Measurements from ENCODE around the gene ZFPM1.

Gene ZFPM1

DNA sequence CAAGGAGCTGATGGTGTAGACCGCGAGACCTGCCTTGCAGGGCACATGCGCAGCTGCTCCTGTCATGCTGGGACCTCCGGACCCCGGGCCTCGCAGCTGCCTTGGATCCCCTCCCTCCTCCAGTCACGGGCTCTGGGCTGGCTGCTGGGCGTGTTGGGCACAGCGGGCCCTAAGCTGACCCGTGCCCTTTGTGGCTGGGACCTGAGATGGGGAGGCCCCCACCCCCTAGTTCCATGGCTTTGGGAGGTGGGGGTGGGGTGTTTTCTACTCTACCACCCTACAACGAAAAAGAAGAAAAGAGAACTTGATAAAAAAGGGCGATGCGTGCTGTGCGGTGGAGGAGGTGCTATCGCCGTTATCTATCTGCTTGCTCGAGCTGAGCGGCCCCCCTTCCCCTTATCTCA, 14.5 kb downstream of the ZFPM1 start:
- DNase-seq, result no peak

DNA sequence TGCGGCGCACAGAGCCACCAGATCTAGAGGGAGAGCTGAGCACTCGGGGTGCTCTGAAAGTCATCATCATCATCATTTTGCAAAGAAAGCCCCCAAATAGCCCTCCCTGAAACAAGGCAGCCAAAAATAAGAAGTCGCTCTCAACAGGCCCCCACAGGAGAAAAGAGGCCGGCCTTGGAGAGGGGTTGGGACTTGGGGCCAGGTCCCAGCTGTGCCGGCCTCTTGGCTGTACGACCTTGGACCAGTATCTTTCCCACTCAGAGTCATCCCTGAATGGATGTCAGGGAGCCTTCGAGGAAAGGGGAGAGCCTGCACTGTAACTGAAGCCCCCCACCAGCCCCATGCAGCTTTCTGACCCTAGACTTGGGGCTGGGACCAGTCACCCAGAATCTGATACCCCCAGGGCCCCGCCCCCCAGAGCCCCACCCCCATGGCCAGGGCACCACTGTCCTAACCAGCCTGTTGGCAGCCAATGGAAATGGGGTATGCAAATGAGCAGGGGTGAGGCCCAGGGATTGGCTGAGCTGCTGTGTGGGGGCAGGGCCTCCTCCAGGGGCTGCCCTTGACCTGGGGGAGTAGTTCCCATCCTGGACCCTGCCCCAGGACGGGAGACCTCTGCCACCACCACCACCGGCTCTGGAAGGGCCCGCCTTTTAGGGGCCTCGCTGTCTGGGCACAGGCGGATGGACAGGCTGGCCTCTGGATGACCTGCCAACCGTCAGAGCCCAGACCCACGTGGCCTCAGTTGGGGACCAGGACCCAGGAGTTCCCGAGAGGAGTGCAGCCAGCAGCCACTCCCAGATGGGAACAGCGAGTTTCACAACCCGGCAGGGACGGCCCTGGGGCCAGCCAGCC, 15.4 kb downstream of the ZFPM1 start:
- DNase-seq, result peak in 1 of 6 experiments; percentile 22

DNA sequence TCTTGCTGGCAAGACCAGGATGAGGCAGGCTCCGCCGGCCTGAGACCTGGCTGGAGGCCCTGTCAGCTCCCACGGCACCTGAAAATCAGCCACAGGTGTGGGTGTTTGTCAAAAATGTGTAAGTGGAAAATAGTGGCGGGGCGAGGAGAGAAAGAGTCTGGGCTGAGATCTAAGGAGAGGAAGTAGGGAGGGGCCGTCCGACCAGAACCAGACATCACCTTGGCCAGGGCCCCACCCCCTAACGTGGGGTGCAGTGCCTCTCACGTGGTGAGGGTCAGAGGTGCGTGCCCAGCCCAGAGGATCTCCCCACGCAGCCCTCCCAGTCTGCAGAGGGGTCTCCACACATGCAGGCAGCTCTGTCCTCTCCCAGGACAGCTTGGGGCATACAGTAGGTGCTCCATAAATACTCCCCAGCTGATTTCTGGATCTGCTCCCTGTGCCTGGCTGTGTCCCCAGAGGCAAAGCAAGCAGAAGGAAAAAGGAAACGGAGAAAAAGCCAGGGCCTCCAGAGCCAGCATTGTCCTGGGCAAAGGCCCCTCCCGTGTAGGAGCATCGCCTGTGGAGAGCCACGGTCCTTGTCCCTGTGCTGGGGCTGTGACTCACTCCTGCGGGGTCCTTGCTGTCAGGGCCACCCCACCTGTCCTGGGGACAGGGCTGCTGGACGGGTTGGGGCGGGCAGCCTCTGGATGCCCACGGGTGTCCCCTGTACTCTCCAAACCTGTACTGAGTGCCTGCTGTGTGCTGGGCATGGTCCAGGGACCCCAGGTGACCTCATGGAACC, 16.7 kb downstream of the ZFPM1 start:
- peak; percentile 31 to 61 (median 48) for DNase-seq

DNA sequence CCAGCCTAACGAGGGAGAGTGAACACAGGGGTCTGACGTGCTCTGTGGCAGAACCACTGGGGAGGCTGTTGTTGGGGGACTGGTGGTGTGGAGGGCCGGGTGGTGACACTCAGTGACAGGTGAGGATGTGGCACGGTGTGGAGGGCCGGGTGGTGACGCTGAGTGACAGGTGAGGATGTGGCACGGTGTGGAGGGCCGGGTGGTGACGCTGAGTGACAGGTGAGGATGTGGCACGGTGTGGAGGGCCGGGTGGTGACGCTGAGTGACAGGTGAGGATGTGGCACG, 17.3 kb downstream of the ZFPM1 start:
- peak in 5 of 6 experiments; percentile 24 to 74 (median 55) for DNase-seq

DNA sequence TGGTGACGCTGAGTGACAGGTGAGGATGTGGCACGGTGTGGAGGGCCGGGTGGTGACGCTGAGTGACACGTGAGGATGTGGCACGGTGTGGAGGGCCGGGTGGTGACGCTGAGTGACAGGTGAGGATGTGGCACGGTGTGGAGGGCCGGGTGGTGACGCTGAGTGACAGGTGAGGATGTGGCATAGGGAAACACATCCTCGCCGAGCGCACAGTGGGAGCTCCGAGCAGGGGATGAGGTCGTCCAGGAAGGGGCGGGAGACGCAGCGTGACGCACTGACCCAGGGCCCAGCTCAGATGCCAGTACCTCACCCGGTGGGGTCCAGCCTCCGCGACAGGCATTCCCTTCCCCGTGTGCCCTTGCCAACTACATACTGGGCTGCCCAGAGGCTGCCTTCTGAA, 17.6 kb downstream of the ZFPM1 start:
- DNase-seq, result peak in 5 of 6 experiments; percentile 45 to 79 (median 64)

DNA sequence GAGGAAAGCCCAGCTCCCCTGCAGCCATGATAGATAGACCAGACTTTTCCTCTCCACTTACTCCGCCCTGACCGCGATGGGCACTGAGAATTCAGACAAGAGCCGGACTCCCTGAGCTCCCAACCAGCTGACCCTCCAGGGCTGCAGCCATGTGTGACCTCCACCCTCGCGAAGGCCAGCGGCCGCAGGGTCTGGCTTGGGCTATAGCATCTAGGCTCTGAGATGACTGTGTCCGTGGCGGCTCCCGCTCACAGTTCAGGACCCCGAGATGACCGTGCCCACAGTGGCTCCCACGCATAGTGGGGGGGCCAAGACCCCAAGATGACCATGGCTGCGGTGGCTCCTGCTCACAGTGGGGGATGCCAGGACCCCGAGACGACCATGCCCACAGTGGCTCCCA, 18.0 kb downstream of the ZFPM1 start:
- no peak for DNase-seq

DNA sequence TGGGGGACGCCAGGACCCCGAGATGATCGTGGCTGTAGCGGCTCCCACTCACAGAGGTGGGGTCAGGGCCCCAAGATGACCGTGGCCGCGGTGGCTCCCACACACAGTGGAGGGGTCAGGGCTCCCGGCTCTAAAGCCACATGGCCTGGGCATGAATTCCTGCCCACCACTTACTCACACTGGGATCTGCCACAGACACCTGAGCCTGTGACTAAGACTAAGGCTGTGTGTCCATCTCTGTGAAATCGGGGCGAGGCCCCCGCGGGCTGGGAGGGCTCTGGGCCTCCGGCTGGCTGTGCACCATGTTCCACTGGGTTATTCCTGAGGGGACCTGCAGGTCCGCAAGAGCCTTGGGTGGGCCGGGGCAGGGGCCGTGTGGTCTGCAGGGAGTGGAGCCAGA, 18.5 kb downstream of the ZFPM1 start:
- DNase-seq, result no peak

DNA sequence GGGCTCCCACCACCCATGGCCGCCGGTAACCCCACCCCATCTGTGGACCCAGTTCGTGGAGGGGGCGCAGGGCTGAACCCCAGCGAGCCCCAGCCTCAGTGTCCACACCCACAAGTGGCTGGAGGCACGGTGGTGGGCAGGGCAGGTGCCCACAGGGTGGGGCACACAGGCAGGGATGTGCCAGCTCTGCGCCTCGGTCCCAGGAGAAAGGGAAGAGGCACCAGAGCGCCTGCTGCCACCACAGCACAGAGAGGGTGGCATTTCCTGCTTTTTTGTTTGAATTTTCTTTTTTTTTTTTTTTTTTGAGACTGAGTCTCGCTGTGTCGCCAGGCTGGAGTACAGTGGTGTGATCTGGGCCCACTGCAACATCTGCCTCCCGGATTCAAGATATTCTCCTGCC, 19.0 kb downstream of the ZFPM1 start:
- DNase-seq, result peak in 3 of 6 experiments; percentile 36 to 55 (median 43)

DNA sequence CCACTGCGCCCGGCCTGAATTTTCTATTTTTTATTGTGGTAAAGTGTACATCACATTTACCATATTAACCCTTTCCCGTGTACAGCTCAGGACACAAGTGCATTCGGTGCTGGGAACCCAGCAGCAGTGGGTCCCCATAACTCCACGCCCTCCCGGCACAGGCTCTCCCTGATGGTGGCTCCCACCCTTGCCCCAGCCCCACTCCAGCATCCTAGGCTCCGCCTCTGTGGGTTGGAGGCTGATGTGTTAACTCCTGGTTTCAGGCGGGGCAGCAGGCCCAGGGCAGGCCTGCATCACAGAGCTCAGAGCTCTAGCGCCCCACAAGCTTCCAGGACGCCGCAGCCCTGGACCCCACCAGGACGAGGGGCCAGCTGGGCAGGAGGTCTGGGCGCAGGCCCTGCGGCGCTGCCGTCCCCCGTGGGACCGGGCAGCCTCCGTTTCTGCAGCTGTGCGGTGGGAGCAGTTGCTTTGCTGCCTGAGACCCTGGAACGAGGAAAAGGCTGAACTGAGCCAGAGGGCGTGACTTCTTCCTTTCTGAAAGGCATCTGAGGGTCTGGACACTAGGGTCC, 19.6 kb downstream of the ZFPM1 start:
- DNase-seq, result no peak

DNA sequence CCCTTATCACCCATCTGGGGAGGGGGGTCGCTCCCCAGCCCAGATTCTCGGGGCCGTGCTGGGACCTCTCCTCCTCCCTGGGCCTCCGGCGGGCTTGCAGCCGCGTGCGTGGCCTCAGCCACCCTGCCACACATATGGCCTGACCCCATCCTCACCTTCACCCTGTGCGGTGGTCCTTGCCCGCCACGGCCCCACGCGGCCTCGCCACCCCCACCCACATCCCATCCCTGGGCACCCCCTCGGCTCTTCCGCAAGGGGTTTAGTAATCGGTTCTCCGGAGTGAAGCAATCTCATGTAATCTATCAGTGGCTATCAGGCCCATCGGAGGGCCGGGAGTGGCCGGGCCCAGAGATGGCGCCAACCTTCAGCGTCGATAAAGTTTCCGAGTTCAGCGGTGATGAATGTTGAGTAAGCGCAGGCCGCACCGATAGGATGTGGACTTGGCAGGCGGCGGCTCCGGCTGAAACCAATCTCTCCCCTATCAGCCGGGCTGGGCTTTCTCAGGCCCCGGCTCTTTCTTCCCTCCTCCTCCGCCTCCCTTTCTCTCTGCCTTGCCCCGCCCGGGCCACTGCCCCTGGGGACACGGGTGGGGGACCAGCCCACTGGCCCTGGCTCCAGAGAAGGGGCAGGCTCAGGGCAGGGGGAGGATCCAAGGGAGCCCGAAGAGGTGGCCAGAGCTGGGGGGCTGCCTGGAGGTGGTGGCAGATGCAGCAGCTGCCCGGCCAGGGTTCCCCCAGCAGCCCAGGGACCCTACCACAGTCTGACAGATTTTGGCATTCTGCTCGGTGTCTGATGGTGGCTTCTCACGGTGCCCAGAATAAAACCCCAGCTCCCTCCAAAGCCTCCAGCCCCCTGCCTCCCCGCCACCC, 20.8 kb downstream of the ZFPM1 start:
- no peak for DNase-seq

DNA sequence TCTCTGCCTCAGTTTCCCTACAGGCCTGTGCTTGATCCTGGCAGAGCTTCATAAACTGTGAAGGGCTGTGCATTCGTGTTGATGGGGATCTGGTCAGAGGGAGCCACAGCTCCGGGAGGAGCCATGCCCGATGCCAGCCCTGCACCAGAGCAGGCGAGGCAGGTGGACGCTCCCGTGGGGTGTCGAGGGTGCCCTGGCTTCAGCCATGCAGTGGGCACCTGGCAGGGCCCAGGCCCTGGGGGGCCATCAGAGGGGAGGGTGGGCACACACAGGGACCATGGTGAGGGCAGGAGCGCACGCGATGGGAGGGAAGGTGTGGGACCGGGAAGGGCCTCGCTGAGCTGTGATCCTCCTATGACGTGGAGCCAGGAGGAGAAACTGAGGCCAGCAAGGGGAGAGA, 22.0 kb downstream of the ZFPM1 start:
- no peak for DNase-seq

DNA sequence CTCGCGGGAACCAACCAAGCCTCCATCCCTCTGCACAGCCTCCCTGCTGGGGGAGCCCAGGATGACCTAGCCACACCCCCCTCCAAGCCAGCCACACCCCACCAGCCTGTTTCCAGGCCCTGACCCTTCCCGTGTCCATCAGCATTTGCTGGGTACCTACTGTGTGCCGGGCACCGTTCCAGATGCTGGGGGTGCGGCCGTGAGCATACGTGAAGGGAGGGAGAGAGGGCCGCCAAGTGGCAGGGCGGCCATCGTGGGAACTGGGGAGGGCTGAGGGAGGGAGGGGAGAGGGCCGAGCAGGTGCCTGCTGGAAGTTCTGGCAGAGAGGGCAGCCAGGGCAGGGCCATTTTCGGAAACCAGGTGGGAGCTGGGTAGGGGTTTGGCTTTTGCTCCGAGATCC, 23.1 kb downstream of the ZFPM1 start:
- DNase-seq, result no peak

DNA sequence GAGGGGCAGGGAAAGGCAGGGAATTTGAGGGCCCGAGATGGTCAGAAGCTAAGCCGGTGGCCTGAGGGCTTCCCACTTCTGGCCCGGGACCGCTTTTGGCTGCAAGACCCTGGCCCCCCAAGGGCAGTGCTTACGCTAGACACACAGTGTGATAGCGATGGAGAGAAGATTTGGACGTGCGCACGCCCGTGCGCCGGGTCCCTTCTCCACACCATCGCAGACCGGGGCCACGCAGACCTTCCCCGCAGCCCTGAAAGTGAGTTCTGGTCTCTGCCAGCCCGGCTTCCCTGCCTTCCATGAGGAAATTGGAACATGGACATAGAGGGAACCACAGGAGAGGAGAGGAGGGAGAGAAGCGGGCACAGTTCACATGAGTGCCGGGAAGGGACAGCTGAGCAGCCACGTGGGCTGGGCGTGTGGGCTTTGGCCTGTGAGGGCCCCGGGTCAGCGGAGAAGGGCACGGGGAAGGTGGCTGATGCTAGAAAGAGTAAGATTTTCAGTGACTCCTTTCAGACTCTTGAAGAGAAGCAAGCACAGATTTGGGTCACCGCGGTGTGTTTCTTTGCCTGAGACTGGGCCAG, 23.8 kb downstream of the ZFPM1 start:
- no peak for DNase-seq

DNA sequence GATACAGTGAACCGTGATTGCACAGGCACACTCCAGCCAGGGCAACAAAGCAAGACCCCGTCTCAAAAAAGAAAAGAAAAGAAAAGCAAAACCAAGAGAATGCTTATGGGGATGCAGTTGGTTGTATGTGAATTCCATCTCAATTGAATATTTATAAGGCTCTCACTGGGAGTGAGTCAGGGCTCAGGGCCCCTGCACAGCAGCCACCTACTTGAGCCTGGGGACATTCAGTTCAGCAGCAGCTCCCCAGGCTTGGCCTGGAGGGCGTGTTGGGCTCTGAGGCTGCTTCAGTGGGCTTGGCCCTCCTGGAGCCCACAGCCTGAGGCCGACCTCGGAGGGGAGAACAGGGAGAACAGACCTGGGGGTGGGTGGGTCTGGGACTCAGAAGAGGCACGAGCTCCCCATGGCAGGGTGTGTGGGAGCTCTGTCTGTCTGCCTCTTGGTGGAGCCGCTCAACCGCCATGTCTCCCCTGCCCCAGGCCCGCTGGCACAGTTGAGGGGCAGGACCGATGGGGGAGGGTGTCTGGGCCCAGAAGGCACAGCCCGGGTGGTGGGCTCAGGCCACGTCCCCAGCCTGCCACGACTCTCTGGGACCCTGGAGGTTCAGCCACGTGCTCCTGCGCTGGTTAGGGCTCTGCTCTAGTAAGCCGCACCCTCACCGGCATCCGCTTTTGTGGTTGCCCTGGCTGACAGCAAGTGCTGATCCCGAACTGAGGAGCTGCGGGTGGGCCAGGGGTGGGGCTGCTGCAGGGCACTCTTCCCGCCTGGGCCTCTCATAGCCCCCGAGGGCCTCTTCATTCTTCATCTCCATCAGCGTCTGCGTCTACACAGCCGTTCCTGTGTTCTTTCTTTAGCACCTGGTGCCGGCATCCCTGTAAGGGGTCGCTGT, 24.8 kb downstream of the ZFPM1 start:
- DNase-seq, result peak; percentile 13 to 51 (median 36)

DNA sequence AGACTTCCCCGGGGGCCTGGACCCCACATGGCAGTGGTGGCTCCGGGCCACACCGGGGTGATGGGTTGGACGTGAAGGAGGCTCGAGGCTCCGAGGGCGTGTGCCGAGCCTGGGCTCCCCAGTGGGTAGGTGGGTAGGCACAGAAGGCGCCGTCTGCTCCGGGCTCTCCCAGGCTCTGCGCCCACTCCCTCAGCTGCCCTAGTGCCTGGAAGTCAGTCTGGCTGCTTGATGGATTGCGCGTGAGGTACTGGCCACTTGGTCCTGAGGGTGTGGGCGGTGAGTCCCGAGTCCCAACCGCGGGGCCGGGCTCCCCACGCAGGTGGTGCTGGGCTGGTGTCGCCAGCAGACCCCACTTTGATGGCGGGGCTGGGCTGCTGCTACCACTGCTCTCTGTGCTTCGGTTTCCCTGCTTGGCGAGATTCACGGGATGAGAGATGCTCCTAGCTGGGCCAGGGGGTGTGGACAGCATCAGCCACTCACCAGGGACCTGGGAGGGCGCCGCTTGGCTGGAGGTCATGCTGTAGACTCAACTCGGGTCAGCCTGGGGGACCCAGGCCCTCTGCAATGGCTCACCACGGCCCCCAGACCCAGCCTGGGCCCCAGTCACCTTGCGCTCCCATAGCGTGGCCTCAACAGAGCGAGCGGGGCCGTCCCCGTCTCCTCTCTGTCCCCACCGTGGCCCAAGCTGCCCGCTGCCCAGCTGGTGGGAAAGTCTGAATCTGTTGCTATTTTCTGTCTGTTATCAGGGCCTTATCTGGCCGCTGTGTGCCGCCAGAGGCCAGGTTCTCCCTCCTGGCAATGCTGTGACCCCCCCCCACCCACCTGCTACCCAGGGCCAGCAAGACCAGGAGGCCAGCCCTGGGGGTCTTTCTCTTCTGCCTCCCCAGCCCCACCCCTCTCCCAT, 26.1 kb downstream of the ZFPM1 start:
- no peak for DNase-seq

DNA sequence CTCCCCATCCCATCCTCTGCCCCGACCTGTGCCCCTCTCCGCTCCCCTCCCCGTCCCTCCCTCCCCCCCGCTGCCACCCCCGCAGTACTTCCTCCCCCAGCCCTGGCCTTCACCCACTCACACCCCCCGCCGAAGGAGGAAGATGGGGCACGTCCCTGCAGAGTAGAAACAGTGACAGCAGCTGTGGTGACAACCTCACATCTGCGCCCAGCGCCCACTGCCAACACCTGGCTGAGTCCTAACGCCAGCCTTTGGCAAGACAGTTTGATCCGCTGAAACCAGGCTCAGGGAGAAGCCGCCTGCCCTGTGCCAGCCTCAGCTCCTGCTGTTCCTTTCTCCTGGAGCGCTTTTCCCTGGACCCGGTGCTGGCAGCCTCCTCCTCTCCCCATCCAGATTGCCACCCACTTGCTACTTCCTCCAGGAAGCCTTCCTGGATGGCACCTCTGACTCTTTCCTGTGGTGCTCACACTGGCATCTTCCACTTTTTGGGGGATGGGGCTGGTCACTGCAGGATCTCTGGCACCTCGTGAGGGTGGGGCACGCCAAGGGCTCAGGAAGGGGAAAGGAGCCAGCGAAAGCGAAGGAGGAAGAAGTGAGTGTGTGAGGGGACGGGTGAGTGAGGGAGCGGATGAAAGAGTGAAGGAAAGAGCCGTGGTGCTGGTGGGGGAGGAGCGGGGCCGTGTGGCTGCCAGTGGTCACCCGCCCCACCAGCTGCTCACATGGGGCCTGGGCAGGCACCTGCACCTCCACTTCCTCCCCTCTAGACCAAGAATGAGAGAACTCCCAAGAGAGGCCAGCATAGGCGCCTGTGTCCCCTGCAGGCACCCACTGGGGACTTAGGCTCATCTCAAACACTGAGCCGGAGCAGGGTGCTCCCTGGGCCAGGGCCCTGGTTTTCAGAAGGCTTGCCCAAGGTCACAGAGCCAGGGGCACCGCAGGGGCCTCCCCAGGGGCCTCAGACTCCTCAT, 27.0 kb downstream of the ZFPM1 start:
- DNase-seq, result peak in 4 of 6 experiments; percentile 24 to 43 (median 27)

DNA sequence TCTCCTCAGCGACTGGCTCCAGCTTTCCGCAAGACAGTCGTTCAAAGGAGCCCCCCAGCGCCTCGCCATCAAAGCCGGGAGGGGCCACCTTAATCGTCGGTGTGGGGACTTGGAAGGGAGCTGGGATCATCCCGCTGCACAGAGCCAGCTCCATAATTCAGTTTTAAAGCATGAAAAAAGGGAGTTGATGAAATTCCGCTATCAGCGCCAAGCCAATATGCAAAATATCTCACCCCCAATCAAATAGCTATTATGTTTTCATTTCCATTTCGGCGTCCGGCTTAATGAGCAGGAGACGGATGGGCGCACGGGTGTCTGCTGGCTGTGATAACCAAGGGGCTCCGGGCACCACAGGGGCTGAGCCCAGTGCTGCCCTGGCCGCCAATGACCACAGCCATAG, 27.7 kb downstream of the ZFPM1 start:
- DNase-seq, result no peak

DNA sequence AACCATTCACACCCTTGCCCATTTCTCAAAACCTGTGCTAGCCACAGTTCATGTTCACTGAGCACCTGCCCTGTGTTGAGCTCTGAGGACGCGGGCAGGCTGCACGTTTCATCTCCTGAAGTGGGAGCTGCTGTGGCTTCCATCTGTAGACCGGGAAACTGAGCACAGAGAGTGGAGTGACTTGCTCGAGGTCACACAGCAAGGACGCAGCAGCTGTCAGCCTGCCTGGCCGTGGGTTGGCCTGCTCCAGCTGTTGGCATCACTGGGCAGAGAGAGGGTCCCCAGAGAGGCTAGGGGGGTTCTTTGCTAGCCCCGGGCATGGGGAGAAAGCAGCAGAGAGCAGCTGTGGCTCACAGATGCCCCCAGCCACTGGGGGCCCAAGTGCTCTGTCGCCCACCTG, 28.8 kb downstream of the ZFPM1 start:
- DNase-seq, result no peak
